AG04449 (cell line): ENCODE results near the gene TSPAN11.

Source experiments
- CTCF ChIA-PET: fragments of 350-600 bp; formaldehyde crosslinking; extraction: SDS; loops from one replicate; lab custom pipeline; 2021; ENCODE audit warnings: antibody characterized with exemption; lab: Yijun Ruan, JAX
- POLR2A ChIA-PET: fragments of 400-600, 350-600 bp; formaldehyde crosslinking; extraction: SDS; loops from one replicate; lab custom pipeline; 2020; ENCODE audit warnings: antibody characterized with exemption, inconsistent platforms; lab: Yijun Ruan, JAX
- DNase-seq: peaks from one replicate; pipeline ENCODE4 v3.0.0-alpha.2; 2010; ENCODE audit warnings: low read depth, low spot score
- H3K4me3 ChIP-seq: 2 replicates; pipeline ENCODE4 v1.5.1; 2011; ENCODE audit warnings: low read depth, mild to moderate bottlenecking, control low read depth, low read length
- TF ChIP-seq, protein P1 (sequence below): IDR thresholded peaks from one replicate; pipeline ENCODE4 v1.5.1; 2011; ENCODE audit warnings: mild to moderate bottlenecking, moderate library complexity, low read length, control low read depth, inconsistent platforms; ENCODE audit not compliant: insufficient read depth; ENCODE audit errors: missing control alignments

The TSPAN11 gene

DNA sequence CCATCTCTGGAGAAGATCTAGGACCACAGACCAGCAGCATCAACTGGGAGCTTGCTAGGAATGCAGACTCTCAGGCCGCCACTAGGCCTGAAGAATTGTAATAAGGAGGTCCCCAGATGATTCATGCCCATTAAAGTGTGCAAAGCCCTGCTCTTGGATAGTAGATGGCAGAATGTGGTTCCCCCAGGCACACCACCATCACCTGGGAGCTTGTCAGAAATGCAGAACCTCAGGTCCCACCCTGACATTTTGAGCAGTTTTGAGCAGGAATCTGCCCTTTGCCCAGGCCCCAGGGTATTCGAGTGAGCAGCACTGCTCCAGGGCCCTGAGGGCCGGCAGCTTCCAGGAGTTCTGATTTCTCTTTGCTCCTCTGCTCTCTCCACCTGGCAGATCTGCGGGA lies 64.9 kb downstream of the TSPAN11 start:
- TF ChIP-seq, protein P1, sequence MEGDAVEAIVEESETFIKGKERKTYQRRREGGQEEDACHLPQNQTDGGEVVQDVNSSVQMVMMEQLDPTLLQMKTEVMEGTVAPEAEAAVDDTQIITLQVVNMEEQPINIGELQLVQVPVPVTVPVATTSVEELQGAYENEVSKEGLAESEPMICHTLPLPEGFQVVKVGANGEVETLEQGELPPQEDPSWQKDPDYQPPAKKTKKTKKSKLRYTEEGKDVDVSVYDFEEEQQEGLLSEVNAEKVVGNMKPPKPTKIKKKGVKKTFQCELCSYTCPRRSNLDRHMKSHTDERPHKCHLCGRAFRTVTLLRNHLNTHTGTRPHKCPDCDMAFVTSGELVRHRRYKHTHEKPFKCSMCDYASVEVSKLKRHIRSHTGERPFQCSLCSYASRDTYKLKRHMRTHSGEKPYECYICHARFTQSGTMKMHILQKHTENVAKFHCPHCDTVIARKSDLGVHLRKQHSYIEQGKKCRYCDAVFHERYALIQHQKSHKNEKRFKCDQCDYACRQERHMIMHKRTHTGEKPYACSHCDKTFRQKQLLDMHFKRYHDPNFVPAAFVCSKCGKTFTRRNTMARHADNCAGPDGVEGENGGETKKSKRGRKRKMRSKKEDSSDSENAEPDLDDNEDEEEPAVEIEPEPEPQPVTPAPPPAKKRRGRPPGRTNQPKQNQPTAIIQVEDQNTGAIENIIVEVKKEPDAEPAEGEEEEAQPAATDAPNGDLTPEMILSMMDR, result no peak
- POLR2A ChIA-PET, result interaction anchor here (0.6 kb wide), 1 partner anchor 26 kb away, joined by 3 read pairs; no protein-coding TSS in a partner anchor
- CTCF ChIA-PET, result interaction anchor here (1.9 to 10.4 kb wide), 2 partner anchors 49 to 144 kb away, joined by 6 to 252 read pairs; no protein-coding TSS in a partner anchor

DNA sequence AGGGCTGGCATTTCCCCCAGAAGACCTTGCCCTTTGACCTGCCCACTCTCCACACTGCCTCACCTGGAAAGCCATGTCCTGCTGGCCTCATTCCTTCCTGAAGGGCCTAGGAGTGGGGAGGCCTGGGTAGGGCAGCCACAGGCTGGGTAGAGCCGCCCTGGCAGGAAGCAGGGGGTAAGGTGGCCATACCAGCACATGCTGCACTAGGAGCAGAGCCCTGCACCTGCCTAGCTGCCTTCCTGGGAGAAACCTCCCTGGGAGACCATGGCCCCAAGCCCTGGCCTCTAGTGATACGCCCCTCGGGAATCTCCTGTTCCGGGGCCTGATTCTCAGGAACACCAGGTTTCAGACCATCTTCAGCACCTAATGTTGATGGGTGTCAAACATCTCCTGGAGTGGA lies 65.8 kb downstream of the TSPAN11 start:
- CTCF ChIA-PET, result interaction anchor here (1.9 kb wide), 1 partner anchor 48 kb away, joined by 6 read pairs; no protein-coding TSS in a partner anchor

More for the DNA sequence above, 64.9 kb downstream of the TSPAN11 start:
- H3K4me3 ChIP-seq, result no peak overlapping the region
- DNase-seq, result no peak

DNA sequence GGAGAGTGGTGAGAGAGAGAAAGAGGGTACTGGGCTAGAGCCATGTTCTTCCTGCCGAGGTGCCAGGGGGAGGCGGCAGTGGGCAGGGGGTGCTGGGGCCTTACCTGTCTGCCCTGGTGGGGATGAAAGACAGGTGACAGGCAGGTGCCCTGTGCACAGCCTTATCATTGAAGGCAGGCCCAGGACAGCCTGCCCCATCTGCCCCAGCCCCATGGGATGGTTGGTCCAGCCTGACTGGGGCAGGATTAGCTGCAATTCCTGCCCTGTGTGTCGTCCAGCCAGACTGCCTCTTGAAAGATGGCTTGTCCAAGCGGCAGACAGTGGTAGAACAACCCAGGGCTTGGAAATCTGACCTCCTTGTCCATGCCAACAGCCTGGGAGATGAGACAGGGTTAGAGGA lies 67.2 kb downstream of the TSPAN11 start:
- no peak for DNase-seq
- no peak overlapping the region for H3K4me3 ChIP-seq
- CTCF ChIA-PET, result no interaction called here
- TF ChIP-seq, protein P1, result no peak
- POLR2A ChIA-PET, result no interaction called here

More for the DNA sequence above, 65.8 kb downstream of the TSPAN11 start:
- POLR2A ChIA-PET, result no interaction called here
- no peak overlapping the region for H3K4me3 ChIP-seq
- TF ChIP-seq, protein P1, result no peak
- no peak for DNase-seq

DNA sequence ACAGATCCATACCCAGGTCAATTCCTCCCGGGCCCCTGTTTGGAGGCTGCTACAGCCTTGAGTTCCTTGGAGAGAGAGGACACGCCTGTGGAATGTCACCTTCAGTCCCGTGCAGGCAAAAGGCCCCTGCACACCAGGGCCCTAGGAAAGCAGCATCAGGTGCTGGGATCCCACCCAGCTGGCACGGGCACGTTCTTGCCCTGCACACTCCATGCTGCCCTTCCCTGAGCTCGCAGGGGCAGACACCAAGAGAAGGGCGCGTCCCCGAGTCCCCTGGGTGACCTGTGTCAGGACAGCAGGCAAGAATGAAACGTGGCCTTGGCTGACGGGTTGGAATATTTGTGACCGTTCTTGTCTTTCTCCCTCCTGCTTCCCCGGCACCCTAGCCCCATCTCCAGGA lies 67.7 kb downstream of the TSPAN11 start:
- no peak overlapping the region for H3K4me3 ChIP-seq
- TF ChIP-seq, protein P1, result no peak
- ChIA-PET POLR2A (no interaction called here), CTCF (interaction anchor here (1.7 kb wide), 1 partner anchor 8 kb away, joined by 5 read pairs; no protein-coding TSS in a partner anchor)
- no peak for DNase-seq

DNA sequence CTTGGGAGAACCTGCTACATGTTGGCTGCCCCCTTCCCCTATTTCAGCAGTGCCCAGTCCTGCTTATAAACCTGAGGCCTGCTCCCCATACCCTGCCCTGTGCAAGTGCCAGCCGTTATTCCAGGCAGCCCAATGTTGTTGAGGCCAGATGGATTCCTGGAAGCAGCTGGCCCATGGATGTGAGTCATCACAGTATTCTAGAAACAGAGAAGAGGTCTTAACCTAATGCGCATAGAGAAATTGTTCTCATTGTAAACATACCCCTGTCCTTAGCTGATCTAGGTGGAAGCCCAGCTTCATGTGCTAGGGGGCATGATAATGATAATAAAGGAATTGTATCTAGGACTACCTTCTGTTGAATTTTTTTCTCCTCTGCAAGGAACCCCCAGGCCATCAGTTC lies 69.7 kb downstream of the TSPAN11 start:
- ChIA-PET POLR2A (no interaction called here), CTCF (interaction anchor here (0.7 to 1.7 kb wide), 6 partner anchors 9 to 152 kb away, joined by 3 to 6 read pairs (median 4); no protein-coding TSS in a partner anchor)

DNA sequence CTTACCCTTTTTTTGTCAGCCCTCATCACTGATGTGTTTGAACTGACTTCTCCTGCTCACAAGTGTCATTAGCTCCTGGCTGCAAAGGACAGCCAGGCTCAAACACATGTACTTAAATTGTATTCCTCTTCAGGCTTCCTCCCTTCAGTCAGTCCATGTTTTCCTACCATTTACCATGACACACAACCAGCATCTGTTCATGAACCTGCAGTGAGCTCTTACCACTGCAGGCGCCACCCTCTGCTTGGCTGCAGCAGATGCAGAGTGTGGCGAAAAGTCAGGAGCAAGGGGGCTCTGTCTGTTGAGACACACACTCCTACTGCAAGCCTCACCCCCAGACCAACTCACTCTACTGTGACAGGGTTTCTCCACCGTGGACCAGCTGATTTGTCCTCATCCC lies 70.2 kb downstream of the TSPAN11 start:
- no peak overlapping the region for H3K4me3 ChIP-seq
- no peak for DNase-seq
- POLR2A ChIA-PET, result no interaction called here
- TF ChIP-seq, protein P1, result no peak
- CTCF ChIA-PET, result interaction anchor here (1.1 to 1.6 kb wide), 3 partner anchors 10 to 153 kb away, joined by 4 to 6 read pairs (median 4); no protein-coding TSS in a partner anchor

More for the DNA sequence above, 69.7 kb downstream of the TSPAN11 start:
- no peak overlapping the region for H3K4me3 ChIP-seq
- no peak for DNase-seq
- TF ChIP-seq, protein P1, result no peak
